KMS-11 (cell line): ENCODE data around the gene STARD8.

Experiments used
- H2AFZ ChIP-seq: fragments of 200-600 bp; sonication (generic); 2 replicates; pipeline ENCODE4 v1.6.1; 2016; ENCODE audit warnings: antibody characterized with exemption, mixed run types, low read depth
- H3K27ac ChIP-seq: fragments of 200-600 bp; sonication (generic); 2 replicates; pipeline ENCODE4 v1.6.1; 2016; ENCODE audit warnings: mild to moderate bottlenecking, mixed run types
- H3K27me3 ChIP-seq: fragments of 200-600 bp; sonication (generic); 2 replicates; pipeline ENCODE4 v1.6.1; 2017; ENCODE audit warnings: mild to moderate bottlenecking, low read depth, mixed run types, moderate library complexity; ENCODE audit not compliant: insufficient read depth
- H3K36me3 ChIP-seq: fragments of 200-600 bp; sonication (generic); 2 replicates; pipeline ENCODE4 v1.6.1; 2017; ENCODE audit warnings: mild to moderate bottlenecking, mixed run types; ENCODE audit not compliant: insufficient read depth
- H3K4me1 ChIP-seq: fragments of 200-600 bp; sonication (generic); 2 replicates; pipeline ENCODE4 v1.6.1; 2016; ENCODE audit warnings: mild to moderate bottlenecking, low read depth, mixed run types; ENCODE audit not compliant: poor library complexity, severe bottlenecking
- H3K4me2 ChIP-seq: fragments of 200-600 bp; sonication (generic); 2 replicates; pipeline ENCODE4 v1.7.0; 2016; ENCODE audit warnings: mild to moderate bottlenecking, mixed run types
- H3K4me3 ChIP-seq: fragments of 200-600 bp; sonication (generic); IDR thresholded peaks from 2 replicates; pipeline ENCODE4 v1.6.1; 2017; ENCODE audit warnings: low read depth, low read length, mixed read lengths; ENCODE audit not compliant: insufficient read depth
- H3K79me2 ChIP-seq: fragments of 200-600 bp; sonication (generic); 2 replicates; pipeline ENCODE4 v1.6.1; 2016; ENCODE audit warnings: low read depth, mixed run types; ENCODE audit not compliant: insufficient read depth
- H3K9ac ChIP-seq: fragments of 200-600 bp; sonication (generic); 2 replicates; pipeline ENCODE4 v1.6.1; 2016; ENCODE audit warnings: mild to moderate bottlenecking, mixed run types
- H4K20me1 ChIP-seq: fragments of 200-600 bp; sonication (generic); 2 replicates; pipeline ENCODE4 v1.6.1; 2016; ENCODE audit warnings: mild to moderate bottlenecking, mixed run types; ENCODE audit not compliant: insufficient read depth
- TF ChIP-seq, protein P1 (sequence below): fragments of 200-600 bp; sonication (generic); conservative IDR thresholded peaks from 2 replicates; pipeline ENCODE4 v1.6.1; 2017; ENCODE audit warnings: low read depth, mild to moderate bottlenecking, antibody characterized with exemption, low read length, moderate library complexity, mixed read lengths

STARD8 gene

DNA sequence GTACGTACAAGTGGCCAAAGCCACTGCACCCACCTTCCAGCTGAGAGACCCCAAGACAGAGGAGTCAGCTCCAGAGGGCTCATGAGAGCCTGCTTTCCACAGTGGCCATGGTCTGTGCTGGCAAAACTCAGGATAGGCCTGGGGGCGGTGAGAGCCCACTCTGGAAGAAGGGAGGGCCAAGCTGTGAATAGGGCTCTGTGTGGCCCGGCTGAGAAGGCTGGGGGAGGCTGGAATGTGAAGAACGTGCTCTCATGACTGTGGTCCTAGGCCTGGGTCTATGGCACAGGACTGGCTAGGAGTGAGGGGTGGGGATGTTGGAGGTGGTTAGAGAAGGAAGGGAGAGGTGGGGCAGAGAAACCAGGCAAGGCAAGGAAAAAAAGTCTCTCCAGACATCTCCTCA is 13.3 kb downstream of the STARD8 start:
- no peaks in the 10 kb centered on the region for H3K27me3 ChIP-seq
- no peaks in the 10 kb centered on the region for H3K36me3 ChIP-seq
- TF ChIP-seq, protein P1, sequence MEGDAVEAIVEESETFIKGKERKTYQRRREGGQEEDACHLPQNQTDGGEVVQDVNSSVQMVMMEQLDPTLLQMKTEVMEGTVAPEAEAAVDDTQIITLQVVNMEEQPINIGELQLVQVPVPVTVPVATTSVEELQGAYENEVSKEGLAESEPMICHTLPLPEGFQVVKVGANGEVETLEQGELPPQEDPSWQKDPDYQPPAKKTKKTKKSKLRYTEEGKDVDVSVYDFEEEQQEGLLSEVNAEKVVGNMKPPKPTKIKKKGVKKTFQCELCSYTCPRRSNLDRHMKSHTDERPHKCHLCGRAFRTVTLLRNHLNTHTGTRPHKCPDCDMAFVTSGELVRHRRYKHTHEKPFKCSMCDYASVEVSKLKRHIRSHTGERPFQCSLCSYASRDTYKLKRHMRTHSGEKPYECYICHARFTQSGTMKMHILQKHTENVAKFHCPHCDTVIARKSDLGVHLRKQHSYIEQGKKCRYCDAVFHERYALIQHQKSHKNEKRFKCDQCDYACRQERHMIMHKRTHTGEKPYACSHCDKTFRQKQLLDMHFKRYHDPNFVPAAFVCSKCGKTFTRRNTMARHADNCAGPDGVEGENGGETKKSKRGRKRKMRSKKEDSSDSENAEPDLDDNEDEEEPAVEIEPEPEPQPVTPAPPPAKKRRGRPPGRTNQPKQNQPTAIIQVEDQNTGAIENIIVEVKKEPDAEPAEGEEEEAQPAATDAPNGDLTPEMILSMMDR = no peak
- no peaks in the 10 kb centered on the region for H3K4me1 ChIP-seq
- no peak overlapping the region for H2AFZ ChIP-seq
- no peaks in the 10 kb centered on the region for H4K20me1 ChIP-seq
- H3K27ac ChIP-seq = no peak overlapping the region
- no peak overlapping the region for H3K4me2 ChIP-seq
- H3K9ac ChIP-seq = no peak overlapping the region
- no peaks in the 10 kb centered on the region for H3K79me2 ChIP-seq
- H3K4me3 ChIP-seq = no peak overlapping the region

DNA sequence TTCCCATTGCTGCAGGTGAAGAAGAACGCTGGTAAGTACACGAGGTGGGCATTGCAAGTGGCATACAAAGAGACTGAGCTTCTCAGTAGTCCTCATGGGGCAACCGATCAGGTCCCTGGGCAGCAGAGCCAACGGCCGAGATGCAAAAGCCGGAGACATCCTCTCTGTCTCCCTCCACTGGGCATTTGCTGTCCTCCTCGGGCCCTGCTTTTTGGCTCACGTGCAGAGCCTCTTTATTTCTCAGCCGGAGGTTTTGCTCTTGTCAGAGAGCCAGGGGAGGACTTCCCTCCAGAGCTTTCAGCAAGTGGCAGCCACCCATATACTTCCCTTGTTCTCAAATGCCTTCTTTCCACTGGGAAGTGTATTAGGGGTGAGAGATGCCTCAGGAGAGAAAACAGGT is 18.0 kb downstream of the STARD8 start:
- no peak overlapping the region for H3K4me3 ChIP-seq
- H3K36me3 ChIP-seq = no peaks in the 10 kb centered on the region
- H4K20me1 ChIP-seq = no peaks in the 10 kb centered on the region
- no peak overlapping the region for H3K27ac ChIP-seq
- no peak overlapping the region for H3K4me2 ChIP-seq
- no peaks in the 10 kb centered on the region for H3K27me3 ChIP-seq
- H3K4me1 ChIP-seq = no peaks in the 10 kb centered on the region
- H2AFZ ChIP-seq = no peak overlapping the region
- H3K79me2 ChIP-seq = no peaks in the 10 kb centered on the region
- no peak overlapping the region for H3K9ac ChIP-seq
- TF ChIP-seq, protein P1 = no peak

DNA sequence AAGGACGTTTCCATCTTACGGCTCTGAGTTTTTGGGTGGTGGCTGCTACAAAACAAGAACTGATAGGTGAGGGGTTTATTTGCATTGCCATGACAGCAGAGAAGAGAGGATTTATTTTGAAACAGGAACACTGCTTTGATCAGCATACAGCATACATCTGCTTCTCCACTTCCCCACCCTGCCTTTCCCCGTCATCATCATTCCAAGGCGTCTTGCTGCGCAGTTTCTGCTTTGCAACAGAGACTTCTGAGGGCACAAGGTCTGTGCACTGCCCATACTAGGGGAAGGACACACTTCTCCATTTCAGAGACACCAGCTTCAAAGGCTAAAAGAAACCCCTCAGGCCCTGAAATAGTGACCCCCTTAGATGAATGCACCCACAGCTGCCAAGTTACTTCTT is 19.1 kb downstream of the STARD8 start:
- Histone ChIP-seq H3K9ac (no peak overlapping the region), H3K27me3 (no peaks in the 10 kb centered on the region), H3K36me3 (no peaks in the 10 kb centered on the region), H3K27ac (no peak overlapping the region), H2AFZ (no peak overlapping the region), H3K79me2 (no peaks in the 10 kb centered on the region), H3K4me3 (no peak overlapping the region), H3K4me2 (no peak overlapping the region), H4K20me1 (no peaks in the 10 kb centered on the region), H3K4me1 (no peaks in the 10 kb centered on the region)
- TF ChIP-seq, protein P1 = no peak

DNA sequence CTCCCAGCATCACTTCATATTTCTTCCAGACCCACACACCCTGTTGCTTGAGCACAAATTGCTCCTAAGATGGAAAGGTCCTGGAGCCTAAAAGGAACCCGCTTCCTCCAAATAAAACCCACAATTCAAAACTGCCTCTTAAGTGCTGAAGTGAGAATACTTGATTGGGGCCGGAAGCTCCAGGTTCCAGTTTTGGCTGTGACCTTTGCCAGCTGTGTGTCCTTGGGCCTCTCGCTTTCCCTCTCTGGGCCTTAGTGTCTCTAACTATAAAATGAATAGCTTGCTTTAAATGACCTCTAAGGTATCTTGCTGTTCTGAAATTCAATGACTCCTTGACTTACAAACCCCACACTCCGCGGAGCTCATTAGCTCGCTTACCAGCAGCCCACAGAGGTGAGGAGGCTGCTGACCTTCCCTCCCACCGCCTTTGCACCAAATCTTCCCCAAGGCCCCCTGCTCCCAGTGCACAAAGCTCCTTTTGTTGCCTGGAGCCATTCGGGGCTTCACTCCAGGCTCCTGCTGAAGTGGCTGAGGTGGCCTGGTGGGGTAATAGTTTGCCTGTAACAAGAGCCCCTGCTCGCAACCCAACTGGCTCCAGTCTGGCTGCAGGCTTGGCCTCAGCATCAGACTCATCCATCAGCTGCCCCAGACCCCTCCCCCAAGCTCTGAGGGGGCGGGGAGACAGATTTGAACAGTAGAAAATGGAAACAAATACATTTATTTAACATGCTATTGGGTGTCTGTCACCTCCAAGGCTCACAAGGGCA is 21.8 kb downstream of the STARD8 start:
- no peaks in the 10 kb centered on the region for H4K20me1 ChIP-seq
- no peaks in the 10 kb centered on the region for H3K27me3 ChIP-seq
- H2AFZ ChIP-seq = no peak overlapping the region
- H3K4me3 ChIP-seq = no peak overlapping the region
- H3K4me2 ChIP-seq = no peak overlapping the region
- H3K9ac ChIP-seq = no peak overlapping the region
- no peaks in the 10 kb centered on the region for H3K36me3 ChIP-seq
- no peak overlapping the region for H3K27ac ChIP-seq
- TF ChIP-seq, protein P1 = no peak
- H3K4me1 ChIP-seq = no peaks in the 10 kb centered on the region
- no peaks in the 10 kb centered on the region for H3K79me2 ChIP-seq
